Activated naive CD8-positive, alpha-beta T cell treated with anti-CD3 and anti-CD28 coated beads for 36 hours (primary cell): ENCODE results near the gene NKX2-3. TPM values are rescaled to one million over a fixed set of nuclear protein-coding genes. Genes with fewer than 3 reads are reported as not detected.

Source experiments
- DNase-seq: peaks from one replicate; pipeline ENCODE4 v3.0.0; 2021
- H3K27ac Mint-ChIP-seq: one replicate; pipeline ENCODE4 v1.8.0; 2022; ENCODE audit warnings: mild to moderate bottlenecking, moderate library complexity, mixed read lengths
- H3K27me3 Mint-ChIP-seq: one replicate; pipeline ENCODE4 v1.8.0; 2022; ENCODE audit warnings: mild to moderate bottlenecking, mixed read lengths
- H3K36me3 Mint-ChIP-seq: one replicate; pipeline ENCODE4 v1.8.0; 2021; ENCODE audit warnings: mild to moderate bottlenecking, mixed read lengths
- H3K4me1 Mint-ChIP-seq: one replicate; pipeline ENCODE4 v1.8.0; 2021; ENCODE audit warnings: mixed read lengths
- H3K4me3 Mint-ChIP-seq: one replicate; pipeline ENCODE4 v1.8.0; 2022; ENCODE audit warnings: mild to moderate bottlenecking, moderate library complexity, mixed read lengths
- H3K9me3 Mint-ChIP-seq: one replicate; pipeline ENCODE4 v1.8.0; 2022; ENCODE audit warnings: mixed read lengths
- total RNA-seq, 2 experiments: library from RNA; stranded (reverse); gene quantifications; one replicate each; pipeline ENCODE4 v1.2.3, GENCODE V29; 2021

NKX2-3 gene
- total RNA-seq, 2 experiments from 2014 or later: not detected

DNA sequence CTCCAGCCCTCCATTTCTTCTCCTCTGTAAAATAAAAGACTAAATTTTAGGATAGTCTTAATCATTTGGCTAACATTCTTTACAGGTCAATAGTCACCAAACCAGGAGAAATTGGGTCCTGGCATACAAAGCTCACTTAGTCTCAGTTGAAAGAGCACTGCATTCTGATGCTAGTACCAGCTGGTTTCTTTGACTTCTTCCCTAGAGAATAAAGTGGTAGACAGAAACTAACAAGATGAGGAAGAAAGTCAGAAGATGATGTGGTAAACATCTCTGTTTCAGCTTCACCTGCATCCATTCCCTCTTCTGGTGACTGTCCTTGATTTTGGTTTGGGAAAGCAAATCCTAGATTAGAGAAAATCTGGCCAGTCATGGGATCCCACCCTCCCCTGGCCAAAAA lies 37.2 kb downstream of the NKX2-3 start:
- DNase-seq: no peak
- Mint-ChIP-seq H3K27ac (no peak overlapping the region), H3K27me3 (peaks cover 45% of the 10 kb centered on the region), H3K36me3 (no peaks in the 10 kb centered on the region), H3K4me1 (no peaks in the 10 kb centered on the region), H3K4me3 (no peak overlapping the region), H3K9me3 (no peaks in the 10 kb centered on the region)

- H3K4me1 Mint-ChIP-seq: no peaks in the 10 kb centered on the region
- H3K27ac Mint-ChIP-seq: no peak overlapping the region
- H3K27me3 Mint-ChIP-seq: peaks cover 39% of the 10 kb centered on the region
- H3K4me3 Mint-ChIP-seq: no peak overlapping the region
- H3K9me3 Mint-ChIP-seq: no peaks in the 10 kb centered on the region
- H3K36me3 Mint-ChIP-seq: no peaks in the 10 kb centered on the region
- DNase-seq: no peak
Observed at GRCh38 chr10:99571816-99572215, 39.1 kb downstream of the NKX2-3 start.

DNA sequence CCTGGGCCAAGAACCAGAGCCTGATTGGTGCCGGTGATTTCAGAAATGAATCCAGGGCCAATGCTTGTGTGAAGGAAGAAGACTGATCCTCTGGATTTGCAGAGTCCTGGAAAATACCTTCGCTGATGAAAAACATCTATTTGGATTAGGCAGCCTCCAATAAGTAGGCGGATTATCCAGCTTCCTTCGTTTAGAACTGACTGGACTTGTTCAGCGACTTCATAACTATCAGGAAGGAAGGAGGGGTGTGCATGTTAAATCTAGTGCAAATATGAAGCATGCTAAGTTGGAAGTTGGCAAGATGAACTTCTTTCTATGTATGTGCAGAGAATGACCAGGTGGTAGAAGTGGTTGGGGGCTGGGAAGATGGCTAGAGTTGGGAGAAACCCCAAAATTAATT lies 41.0 kb downstream of the NKX2-3 start:
- Mint-ChIP-seq H3K9me3 (no peaks in the 10 kb centered on the region), H3K4me1 (no peaks in the 10 kb centered on the region), H3K27me3 (peaks cover 31% of the 10 kb centered on the region), H3K36me3 (no peaks in the 10 kb centered on the region), H3K4me3 (no peak overlapping the region), H3K27ac (no peak overlapping the region)
- DNase-seq: no peak

- H3K4me1 Mint-ChIP-seq: no peaks in the 10 kb centered on the region
- H3K27ac Mint-ChIP-seq: no peak overlapping the region
- H3K4me3 Mint-ChIP-seq: no peak overlapping the region
- H3K36me3 Mint-ChIP-seq: no peaks in the 10 kb centered on the region
- no peaks in the 10 kb centered on the region for H3K9me3 Mint-ChIP-seq
- no peak for DNase-seq
- peaks cover 4% of the 10 kb centered on the region for H3K27me3 Mint-ChIP-seq
Observed at GRCh38 chr10:99579971-99580370, 47.2 kb downstream of the NKX2-3 start.

- no peaks in the 10 kb centered on the region for H3K9me3 Mint-ChIP-seq
- H3K4me1 Mint-ChIP-seq: no peaks in the 10 kb centered on the region
- no peak for DNase-seq
- H3K4me3 Mint-ChIP-seq: no peak overlapping the region
- peaks cover 4% of the 10 kb centered on the region for H3K27me3 Mint-ChIP-seq
- H3K36me3 Mint-ChIP-seq: no peaks in the 10 kb centered on the region
- no peak overlapping the region for H3K27ac Mint-ChIP-seq
Observed at GRCh38 chr10:99582255-99582770, 49.6 kb downstream of the NKX2-3 start.

- H3K27ac Mint-ChIP-seq: no peak overlapping the region
- no peak for DNase-seq
- no peaks in the 10 kb centered on the region for H3K27me3 Mint-ChIP-seq
- H3K9me3 Mint-ChIP-seq: no peaks in the 10 kb centered on the region
- no peak overlapping the region for H3K4me3 Mint-ChIP-seq
- no peaks in the 10 kb centered on the region for H3K36me3 Mint-ChIP-seq
- no peaks in the 10 kb centered on the region for H3K4me1 Mint-ChIP-seq
Observed at GRCh38 chr10:99583687-99584086, 50.9 kb downstream of the NKX2-3 start.

Other genes with a start within 250 kb of the NKX2-3 start
- 1 to 10 TPM in 1 of 2 experiments, under 1 TPM in 1; 0.70 to 1.0 TPM for gene CNNM1, start 203.6 kb upstream of the NKX2-3 start, total RNA-seq
- 10 to 100 TPM; 50.8 to 53.9 TPM for gene GOT1, start 102.3 kb upstream of the NKX2-3 start, total RNA-seq
- gene SLC25A28, start 87.5 kb downstream of the NKX2-3 start, total RNA-seq: 10 to 100 TPM; 51.9 to 54.9 TPM
- gene ENTPD7, start 126.6 kb downstream of the NKX2-3 start, total RNA-seq: 1 to 10 TPM; 4.4 to 5.2 TPM
- 10 to 100 TPM; 39.2 to 42.0 TPM for gene COX15, start 199.2 kb downstream of the NKX2-3 start, total RNA-seq
- gene CUTC, start 199.3 kb downstream of the NKX2-3 start, total RNA-seq: 10 to 100 TPM; 36.1 to 38.1 TPM
- gene ABCC2, start 249.7 kb downstream of the NKX2-3 start, total RNA-seq: under 1 TPM; 0.70 to 0.99 TPM